GM21390 (cell line): Measurements from ENCODE around the gene GANC.

Source experiments
- ATAC-seq: cut with Tn5 transposase; IDR thresholded peaks from one replicate; pipeline ENCODE4 v1.9.1; 2021; ENCODE audit not compliant: unreplicated experiment

Gene GANC

GRCh38 chr15:42375252-42375651 is 102.3 kb downstream of the GANC start:
- ATAC-seq = no peak

GRCh38 chr15:42375941-42376340 is 102.9 kb downstream of the GANC start:
- ATAC-seq = no peak

- no peak for ATAC-seq
These were observed 105.0 kb downstream of the GANC start for GRCh38 chr15:42378011-42378410.

GRCh38 chr15:42384597-42384996 is 111.6 kb downstream of the GANC start:
- ATAC-seq = no peak

GRCh38 chr15:42385206-42385979 is 112.4 kb downstream of the GANC start:
- no peak for ATAC-seq

GRCh38 chr15:42385980-42386700 is 113.1 kb downstream of the GANC start:
- ATAC-seq = no peak

GRCh38 chr15:42387603-42388002 is 114.6 kb downstream of the GANC start:
- ATAC-seq = no peak

GRCh38 chr15:42392309-42393024 is 119.5 kb downstream of the GANC start:
- no peak for ATAC-seq

GRCh38 chr15:42394106-42394505 is 121.1 kb downstream of the GANC start:
- no peak for ATAC-seq

- ATAC-seq = no peak
These were observed 122.8 kb downstream of the GANC start for GRCh38 chr15:42395838-42396237.

- ATAC-seq = no peak
These were observed 128.8 kb downstream of the GANC start for GRCh38 chr15:42401544-42402454.

GRCh38 chr15:42402455-42403205 is 129.6 kb downstream of the GANC start:
- ATAC-seq = no peak

GRCh38 chr15:42403389-42403788 is 130.4 kb downstream of the GANC start:
- no peak for ATAC-seq

- ATAC-seq = no peak
These were observed 131.6 kb downstream of the GANC start for GRCh38 chr15:42404461-42405235.

GRCh38 chr15:42405863-42406482 is 133.0 kb downstream of the GANC start:
- no peak for ATAC-seq
